Osteocyte (in vitro differentiated cells): Measurements from ENCODE around the gene FBXO47. TPM values are rescaled to one million over a fixed set of nuclear protein-coding genes. Genes with fewer than 3 reads are reported as not detected.

Experiments used
- DNase-seq: peaks from one replicate; pipeline ENCODE4 v3.0.0; 2021; ENCODE audit warnings: mixed read lengths; ENCODE audit not compliant: unreplicated experiment; ENCODE audit errors: extremely low spot score
- H3K27ac Mint-ChIP-seq: one replicate; pipeline ENCODE4 v1.8.0; 2021; ENCODE audit warnings: mild to moderate bottlenecking, mixed read lengths; ENCODE audit not compliant: unreplicated experiment
- H3K27me3 Mint-ChIP-seq: one replicate; pipeline ENCODE4 v1.8.0; 2021; ENCODE audit warnings: mixed read lengths; ENCODE audit not compliant: unreplicated experiment
- H3K36me3 Mint-ChIP-seq: one replicate; pipeline ENCODE4 v1.8.0; 2021; ENCODE audit warnings: mixed read lengths; ENCODE audit not compliant: unreplicated experiment
- H3K4me1 Mint-ChIP-seq: one replicate; pipeline ENCODE4 v1.8.0; 2021; ENCODE audit warnings: mixed read lengths; ENCODE audit not compliant: unreplicated experiment
- H3K4me3 Mint-ChIP-seq: one replicate; pipeline ENCODE4 v1.8.0; 2021; ENCODE audit warnings: mild to moderate bottlenecking, moderate library complexity, mixed read lengths; ENCODE audit not compliant: unreplicated experiment
- H3K9me3 Mint-ChIP-seq: one replicate; pipeline ENCODE4 v1.8.0; 2021; ENCODE audit warnings: mixed read lengths; ENCODE audit not compliant: unreplicated experiment
- microRNA-seq: library from miRNA; unstranded; fragments of <30 nt; microRNA quantifications from one replicate; pipeline ENCODE4 v1.1.0, GENCODE V29; 2020; ENCODE audit not compliant: unreplicated experiment
- total RNA-seq: library from RNA; stranded (reverse); gene quantifications from 2 replicates; pipeline ENCODE4 v1.2.1, GENCODE V29; 2021
- TF ChIP-seq, protein P1 (sequence below): fragments of 200-600 bp; sonication (generic); IDR thresholded peaks from 2 replicates; pipeline ENCODE4 v1.5.0; 2021; ENCODE audit warnings: antibody characterized with exemption, mild to moderate bottlenecking, moderate library complexity

The FBXO47 gene
- total RNA-seq, 1 donor from 2014 or later, result not detected

DNA sequence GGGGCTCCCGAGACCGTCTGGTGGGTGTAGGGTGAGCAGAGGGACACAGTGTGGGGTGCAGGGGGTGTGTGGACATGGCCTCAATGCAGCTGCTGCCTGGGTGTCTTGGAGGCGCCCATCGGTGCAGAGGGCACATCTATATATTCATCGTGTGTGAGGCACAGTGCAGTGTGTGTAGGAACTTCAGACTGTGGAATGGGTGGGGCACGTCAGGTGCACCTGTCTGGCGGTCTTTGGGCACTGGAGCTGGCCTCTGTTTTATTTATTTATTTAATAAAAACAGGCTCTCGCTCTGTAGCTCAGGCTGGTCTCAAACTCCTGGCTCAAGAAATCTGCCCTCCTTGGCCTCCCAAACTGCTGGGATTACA is 80.6 kb downstream of the FBXO47 start:
- peak overlapping the region; percentile 76 for H3K27ac Mint-ChIP-seq
- no peak for DNase-seq
- no peaks in the 10 kb centered on the region for H3K27me3 Mint-ChIP-seq
- TF ChIP-seq, protein P1, sequence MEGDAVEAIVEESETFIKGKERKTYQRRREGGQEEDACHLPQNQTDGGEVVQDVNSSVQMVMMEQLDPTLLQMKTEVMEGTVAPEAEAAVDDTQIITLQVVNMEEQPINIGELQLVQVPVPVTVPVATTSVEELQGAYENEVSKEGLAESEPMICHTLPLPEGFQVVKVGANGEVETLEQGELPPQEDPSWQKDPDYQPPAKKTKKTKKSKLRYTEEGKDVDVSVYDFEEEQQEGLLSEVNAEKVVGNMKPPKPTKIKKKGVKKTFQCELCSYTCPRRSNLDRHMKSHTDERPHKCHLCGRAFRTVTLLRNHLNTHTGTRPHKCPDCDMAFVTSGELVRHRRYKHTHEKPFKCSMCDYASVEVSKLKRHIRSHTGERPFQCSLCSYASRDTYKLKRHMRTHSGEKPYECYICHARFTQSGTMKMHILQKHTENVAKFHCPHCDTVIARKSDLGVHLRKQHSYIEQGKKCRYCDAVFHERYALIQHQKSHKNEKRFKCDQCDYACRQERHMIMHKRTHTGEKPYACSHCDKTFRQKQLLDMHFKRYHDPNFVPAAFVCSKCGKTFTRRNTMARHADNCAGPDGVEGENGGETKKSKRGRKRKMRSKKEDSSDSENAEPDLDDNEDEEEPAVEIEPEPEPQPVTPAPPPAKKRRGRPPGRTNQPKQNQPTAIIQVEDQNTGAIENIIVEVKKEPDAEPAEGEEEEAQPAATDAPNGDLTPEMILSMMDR, result no peak
- peaks cover 43% of the 10 kb centered on the region for H3K36me3 Mint-ChIP-seq
- H3K4me3 Mint-ChIP-seq, result no peak overlapping the region
- H3K9me3 Mint-ChIP-seq, result no peaks in the 10 kb centered on the region
- H3K4me1 Mint-ChIP-seq, result peaks cover 67% of the 10 kb centered on the region

Small RNA genes within 50 kb of the gene (microRNA-seq; reads per million reads assigned to microRNA genes)
- gene MIR6779, result 1.6 reads per million

Other genes starting within 250 kb of the FBXO47 start
- 15.0 and 16.7 TPM in 2 replicates for gene CISD3, start 237.1 kb downstream of the FBXO47 start, total RNA-seq
- gene PCGF2, start 219.1 kb downstream of the FBXO47 start, total RNA-seq, result 66.1 and 66.9 TPM in 2 replicates
- 144 TPM in 2 replicates for gene PSMB3, start 214.7 kb downstream of the FBXO47 start, total RNA-seq
- gene PIP4K2B, start 167.8 kb downstream of the FBXO47 start, total RNA-seq, result 70.2 and 77.4 TPM in 2 replicates
- gene CWC25, start 142.1 kb downstream of the FBXO47 start, total RNA-seq, result 16.5 and 17.2 TPM in 2 replicates
- 1,245 and 1,310 TPM in 2 replicates for gene RPL23, start 113.7 kb downstream of the FBXO47 start, total RNA-seq
- 402 and 409 TPM in 2 replicates for gene LASP1, start 97.3 kb downstream of the FBXO47 start, total RNA-seq
- 17.1 and 19.7 TPM in 2 replicates for gene PLXDC1, start 184.2 kb upstream of the FBXO47 start, total RNA-seq
- gene ARL5C, start 198.8 kb upstream of the FBXO47 start, total RNA-seq, result not detected in 2 replicates
- 15.4 and 17.9 TPM in 2 replicates for gene CACNB1, start 230.3 kb upstream of the FBXO47 start, total RNA-seq
- 1,528 and 1,579 TPM in 2 replicates for gene RPL19, start 232.9 kb upstream of the FBXO47 start, total RNA-seq